ENCODE measurements around the gene TCP10L. TPM values are rescaled to one million over a fixed set of nuclear protein-coding genes. Genes with fewer than 3 reads are reported as not detected.
"Not testable (repeated sequence)": the region's sequence is repeated elsewhere in the genome, so short reads cannot be mapped to it uniquely, and the experiment has no call there.

TCP10L gene
- total RNA-seq, 1 donor from 2014 or later: 1.6 TPM

GRCh38 chr21:32587651-32588050 is 2.3 kb upstream of the TCP10L start:
- intact Hi-C loops (cut with micrococcal nuclease): no loop called here

GRCh38 chr21:32587120-32587519 is 1.8 kb upstream of the TCP10L start:
- intact Hi-C loops (cut with micrococcal nuclease): no loop called here

DNA sequence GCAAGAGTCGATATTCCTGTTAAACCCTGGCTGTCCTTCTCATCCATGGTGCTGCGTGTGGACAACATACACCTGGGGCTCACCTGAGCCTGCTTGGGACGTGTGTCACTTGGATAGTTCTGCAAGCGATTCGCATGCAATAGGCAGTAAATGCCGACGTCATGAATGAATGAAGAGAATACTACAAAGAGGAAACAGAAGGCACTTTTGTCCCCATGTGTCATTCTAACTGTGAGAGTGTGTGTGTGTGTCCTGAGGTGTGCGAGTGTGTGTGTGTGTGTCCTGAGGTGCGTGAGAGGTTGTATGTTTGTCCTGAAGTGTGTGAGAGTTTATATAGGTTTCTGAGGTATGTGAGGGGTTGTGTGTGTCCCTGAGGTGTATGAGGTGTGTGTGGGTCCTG is 647 bp upstream of the TCP10L start:
- intact Hi-C loops (cut with micrococcal nuclease): no loop called here

DNA sequence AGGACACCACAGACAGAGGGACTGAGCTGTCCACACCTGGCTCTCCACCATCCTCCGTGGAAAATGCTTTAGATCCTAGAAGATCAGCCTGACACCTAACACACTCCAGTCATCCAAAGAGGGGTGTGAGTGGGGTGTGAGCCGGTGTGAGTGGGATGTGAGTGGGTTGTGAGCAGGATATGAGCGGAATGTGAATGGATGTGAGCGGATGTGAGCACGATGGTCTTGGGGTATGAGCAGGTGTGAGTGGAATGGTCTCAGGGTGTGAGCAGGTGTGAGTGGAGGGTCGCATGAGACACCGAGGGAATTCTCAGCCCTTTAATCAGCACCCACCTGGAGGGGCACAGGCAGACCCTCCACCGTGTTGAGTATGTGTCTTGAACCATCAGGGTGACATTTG is 851 bp downstream of the TCP10L start:
- intact Hi-C loops (cut with micrococcal nuclease): no loop called here

GRCh38 chr21:32581732-32582131 is 3.6 kb downstream of the TCP10L start:
- intact Hi-C loops (cut with micrococcal nuclease): no loop called here

- intact Hi-C loops (cut with micrococcal nuclease): no loop called here
These were observed 4.4 kb downstream of the TCP10L start for GRCh38 chr21:32580949-32581348.

GRCh38 chr21:32578107-32578691 is 7.1 kb downstream of the TCP10L start:
- intact Hi-C loops (cut with micrococcal nuclease): no loop called here

DNA sequence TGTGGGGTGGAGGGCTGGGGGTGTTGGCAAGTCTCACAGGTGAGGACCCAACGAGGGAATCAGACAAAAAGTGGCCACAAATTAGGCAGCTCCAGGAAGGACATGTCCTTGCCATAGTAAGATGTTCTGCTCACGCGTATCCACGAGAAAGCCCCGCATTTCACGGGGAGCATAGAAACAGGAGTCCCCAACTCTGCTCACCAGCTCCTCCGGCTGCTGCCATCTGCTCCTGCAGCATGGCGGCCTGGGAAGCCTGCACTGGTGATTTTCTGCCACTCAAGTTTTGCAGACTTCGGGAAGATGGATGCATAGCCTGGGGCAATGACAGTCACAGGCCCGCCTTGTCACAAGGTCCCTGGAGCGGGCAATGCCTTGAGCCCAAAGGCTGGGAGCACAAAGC is 9.3 kb downstream of the TCP10L start:
- intact Hi-C loops (cut with micrococcal nuclease): no loop called here

GRCh38 chr21:32574946-32575925 is 10.1 kb downstream of the TCP10L start:
- intact Hi-C loops (cut with micrococcal nuclease): no loop called here

DNA sequence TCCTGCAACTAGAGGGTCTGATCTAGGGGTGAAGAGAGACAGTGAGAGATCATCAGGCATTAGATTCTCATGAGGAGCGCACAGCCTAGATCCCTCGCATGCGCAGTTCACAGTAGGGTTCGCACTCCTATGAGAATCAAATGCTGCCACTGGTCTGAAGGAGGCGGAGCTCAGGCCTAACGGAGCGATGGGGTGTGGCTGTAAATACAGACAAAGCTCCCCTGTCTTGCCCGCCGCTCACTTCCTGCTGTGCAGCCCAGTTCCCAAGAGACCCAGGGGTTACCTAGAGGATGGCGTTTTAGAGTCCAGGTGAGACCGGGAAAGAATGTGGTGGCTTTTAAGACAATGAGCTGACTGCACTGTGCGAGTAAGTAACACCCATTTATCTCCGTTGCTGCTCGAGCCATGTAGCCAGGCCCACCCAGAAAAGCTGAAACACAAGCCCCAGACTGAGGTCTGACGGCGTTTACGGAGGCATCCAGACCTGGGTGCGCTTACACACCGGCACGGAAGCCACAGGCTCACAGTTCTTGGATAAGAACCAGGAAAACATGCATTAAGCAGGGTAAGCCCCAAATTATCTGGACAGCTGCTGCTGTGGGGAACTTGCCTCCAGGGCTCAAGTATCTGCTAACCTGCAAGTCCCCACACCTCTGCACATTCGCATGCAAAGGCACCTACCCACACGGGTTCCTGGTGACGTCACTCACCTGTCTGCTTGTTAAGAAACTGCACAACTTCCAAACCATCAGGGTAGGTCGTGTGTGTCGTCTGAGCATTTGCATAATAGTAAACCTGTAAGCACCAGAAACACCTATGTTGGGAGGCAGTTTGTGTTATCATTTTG is 12.5 kb downstream of the TCP10L start:
- intact Hi-C loops (cut with micrococcal nuclease): no loop called here

DNA sequence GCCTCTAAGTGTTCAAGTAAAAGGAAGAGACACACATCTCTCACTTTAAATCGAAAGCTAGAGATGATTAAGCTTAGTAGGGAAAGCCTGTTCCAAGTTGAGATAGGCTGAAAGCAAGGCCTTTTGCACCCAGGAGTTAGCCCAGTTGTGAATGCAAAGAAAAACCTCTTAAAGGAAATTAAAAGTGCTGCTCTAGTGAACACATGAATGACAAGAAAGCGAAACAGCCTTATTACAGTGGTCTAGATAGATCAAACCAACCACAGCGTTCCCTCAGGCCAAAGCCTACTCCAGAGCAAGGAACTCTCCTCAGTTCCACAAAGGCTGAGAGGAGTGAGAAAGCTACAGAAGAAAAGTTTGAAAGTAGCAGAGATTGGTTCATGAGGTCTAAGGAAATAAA is 14.9 kb downstream of the TCP10L start:
- intact Hi-C loops (cut with micrococcal nuclease): loop anchor here (2.0 kb wide), 1 partner anchor 42 kb away; the partner anchor contains the start of gene CFAP298

DNA sequence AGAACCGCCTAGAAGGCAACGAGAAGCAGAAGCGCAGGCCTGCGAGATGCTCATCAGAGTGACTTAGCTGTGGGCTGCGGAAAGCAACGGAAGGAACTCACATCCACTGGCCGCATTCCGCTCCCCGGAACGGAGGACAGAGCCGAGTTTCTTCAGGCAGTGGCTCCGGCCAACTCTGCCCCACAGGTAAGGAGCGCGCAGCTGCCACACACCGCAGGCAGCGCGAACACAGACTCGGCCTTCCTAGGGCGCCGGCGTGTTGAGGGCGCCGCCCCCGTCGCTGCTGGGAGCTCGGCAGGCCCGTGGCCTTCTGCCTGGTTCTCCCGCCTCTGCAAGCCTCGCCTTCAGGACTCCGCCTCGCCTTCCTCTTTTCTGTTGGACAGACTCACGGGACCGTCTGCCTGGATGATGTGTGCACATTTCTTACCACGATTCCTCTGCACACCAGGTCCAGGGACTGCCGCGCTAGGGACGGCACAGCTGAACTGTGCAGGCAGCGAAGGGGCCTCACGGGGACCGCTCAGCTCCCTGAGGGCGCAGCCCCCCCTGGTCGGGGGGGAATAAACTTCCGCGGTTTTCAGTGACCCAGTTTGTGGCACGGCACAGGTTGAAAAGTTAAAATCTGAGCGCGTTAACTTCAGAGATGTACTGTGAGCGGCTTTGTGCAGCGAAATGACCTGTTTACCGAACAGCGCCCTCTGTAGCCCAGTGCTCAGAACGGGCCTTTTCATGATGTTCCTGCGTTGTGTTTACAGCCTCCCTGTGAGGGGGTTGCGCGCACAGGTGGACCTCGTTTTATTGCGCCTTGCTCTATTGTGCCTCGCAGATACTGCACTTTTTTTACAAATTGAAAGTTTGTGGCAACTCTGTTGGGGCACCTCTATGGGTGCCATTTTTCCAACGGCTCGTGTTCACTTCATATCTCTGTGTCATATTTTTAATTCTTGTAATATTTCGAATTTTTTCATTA is 15.8 kb downstream of the TCP10L start:
- intact Hi-C loops (cut with micrococcal nuclease): loop anchor here (1.0 to 2.0 kb wide), 5 partner anchors 43 to 290 kb away; partner anchors contain the start of genes CFAP298, EVA1C, MIS18A and URB1

DNA sequence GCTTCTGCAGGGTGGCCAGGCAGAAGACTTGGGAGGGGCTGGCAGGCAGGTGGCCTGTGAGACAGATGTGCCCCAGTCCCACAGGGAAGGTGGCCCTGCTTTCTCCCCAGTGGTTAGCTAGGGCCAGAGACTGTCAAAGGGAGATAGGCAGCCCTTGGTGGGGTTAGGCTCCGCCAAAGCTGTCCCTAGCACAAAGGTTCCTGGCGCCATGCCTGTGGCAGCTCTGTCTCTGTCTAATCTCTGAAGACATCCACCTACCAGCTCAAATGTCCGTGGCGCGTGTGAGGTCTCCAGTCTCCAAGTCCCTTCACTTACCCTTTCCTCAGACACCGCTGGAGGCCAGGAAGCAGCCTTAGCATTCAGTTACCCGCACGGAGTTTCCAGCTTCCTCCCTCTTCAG is 17.7 kb downstream of the TCP10L start:
- intact Hi-C loops (cut with micrococcal nuclease): loop anchor here (2.0 kb wide), 1 partner anchor 175 kb away; the partner anchor contains the start of gene URB1

DNA sequence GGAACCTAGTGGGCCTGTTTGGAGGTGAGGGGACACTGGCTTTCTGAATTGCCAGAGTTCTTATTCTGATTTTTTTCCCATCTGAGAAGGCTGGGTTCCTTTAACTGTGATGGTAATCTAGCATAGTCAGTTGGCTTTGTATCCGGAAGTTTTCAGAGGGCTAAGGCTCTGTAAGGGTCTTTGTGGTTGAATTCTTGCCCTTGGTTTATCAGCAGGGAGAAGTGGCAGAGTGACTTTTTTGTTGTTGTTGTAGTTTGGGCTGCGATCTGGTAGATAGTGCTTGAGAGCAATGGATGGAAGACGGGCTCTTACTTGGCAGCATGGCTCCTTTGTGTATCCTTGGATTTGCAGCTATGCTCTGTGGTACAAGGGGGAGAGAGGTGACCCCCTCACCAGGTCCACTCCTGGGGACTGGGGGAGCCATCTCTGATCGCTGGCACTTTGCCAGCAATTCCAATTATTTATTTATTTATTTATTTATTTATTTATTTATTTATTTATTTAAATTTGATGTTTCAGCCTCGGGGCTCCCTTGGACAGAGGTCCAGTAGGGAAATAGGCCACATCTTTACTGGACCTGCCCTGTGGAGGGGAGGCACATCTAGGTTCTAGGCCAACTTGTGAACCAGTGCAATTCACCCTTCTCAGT is 18.5 kb downstream of the TCP10L start:
- intact Hi-C loops (cut with micrococcal nuclease): no loop called here

GRCh38 chr21:32565856-32566465 is 19.4 kb downstream of the TCP10L start:
- intact Hi-C loops (cut with micrococcal nuclease): no loop called here

GRCh38 chr21:32562915-32563314 is 22.4 kb downstream of the TCP10L start:
- intact Hi-C loops (cut with micrococcal nuclease): no loop called here

- intact Hi-C loops (cut with micrococcal nuclease): no loop called here
These were observed 22.9 kb downstream of the TCP10L start for GRCh38 chr21:32562426-32562825.

- intact Hi-C loops (cut with micrococcal nuclease): not testable (repeated sequence)
These were observed 23.8 kb downstream of the TCP10L start for GRCh38 chr21:32561476-32561875.

- intact Hi-C loops (cut with micrococcal nuclease): no loop called here
These were observed 24.4 kb downstream of the TCP10L start for GRCh38 chr21:32560896-32561295.

Data from T-helper 1 cell treated with Interleukin-12 subunit alpha and Interleukin-12 subunit beta and Interleukin-4 antibody, amounts not matched to agents 30 ng/mL and 1 ng/mL, for 36 hours (primary cell).